Calu3 (cell line): Measurements from ENCODE around the gene GRIA4. TPM values are rescaled to one million over a fixed set of nuclear protein-coding genes. Genes with fewer than 3 reads are reported as not detected.

Experiments used
- Bru-seq: library from RNA; stranded (reverse); fragments of 400-500 nt; gene quantifications from one replicate; lab custom pipeline; 2021; lab: Mats Ljungman, UMichigan
- BruChase-seq, 2 experiments: library from RNA; stranded (reverse); fragments of 400-500 nt; gene quantifications; one replicate each; lab custom pipeline; 2021; lab: Mats Ljungman, UMichigan
- BruUV-seq: library from RNA; stranded (reverse); fragments of 400-500 nt; replicated peaks from 2 replicates; lab custom pipeline; 2021; lab: Mats Ljungman, UMichigan
- CTCF ChIA-PET: fragments of 300-600 bp; sonication (Branson Sonifier 250); formaldehyde crosslinking; loops from one replicate; lab custom pipeline; 2022; ENCODE audit warnings: antibody characterized with exemption; lab: Charles Lee
- DNase-seq: peaks from one replicate; pipeline ENCODE4 v3.0.0; 2022
- H3K27ac Mint-ChIP-seq: one replicate; pipeline ENCODE4 v1.8.0; 2022; ENCODE audit warnings: mixed read lengths; ENCODE audit not compliant: unreplicated experiment
- H3K27me3 Mint-ChIP-seq: one replicate; pipeline ENCODE4 v1.8.0; 2022; ENCODE audit warnings: mixed read lengths; ENCODE audit not compliant: unreplicated experiment
- H3K36me3 Mint-ChIP-seq: one replicate; pipeline ENCODE4 v1.8.0; 2022; ENCODE audit warnings: mild to moderate bottlenecking, moderate library complexity, mixed read lengths; ENCODE audit not compliant: insufficient read depth, unreplicated experiment
- H3K4me1 Mint-ChIP-seq: one replicate; pipeline ENCODE4 v1.8.0; 2022; ENCODE audit warnings: mild to moderate bottlenecking, low read depth, mixed read lengths; ENCODE audit not compliant: unreplicated experiment
- H3K4me3 Mint-ChIP-seq: one replicate; pipeline ENCODE4 v1.8.0; 2022; ENCODE audit warnings: mild to moderate bottlenecking, low read depth, moderate library complexity, mixed read lengths; ENCODE audit not compliant: unreplicated experiment
- H3K9me3 Mint-ChIP-seq: one replicate; pipeline ENCODE4 v1.8.0; 2022; ENCODE audit warnings: low read depth, mixed read lengths; ENCODE audit not compliant: unreplicated experiment
- intact Hi-C: fragments of 100-400 bp; cut with micrococcal nuclease; formaldehyde crosslinking; loops from one replicate; pipeline ENCODE4 v1.10.0; 2022; ENCODE audit not compliant: unreplicated experiment
- long read RNA-seq: library from polyadenylated mRNA; stranded (forward); transcript quantifications from one replicate; pipeline ENCODE4 v2.0.0, GENCODE V29; 2022
- total RNA-seq: library from RNA; stranded (reverse); gene quantifications from 2 replicates; pipeline ENCODE4 v1.2.3, GENCODE V29; 2022
- TF ChIP-seq, protein P1 (sequence below): fragments of 200-600 bp; IDR thresholded peaks from one replicate; pipeline ENCODE4 v1.8.0; 2022; ENCODE audit warnings: antibody characterized with exemption; ENCODE audit not compliant: unreplicated experiment

Gene GRIA4
- total RNA-seq = not detected in 2 replicates
- not detected for Bru-seq, nascent RNA
- BruChase-seq, experiment 1, labeled RNA remaining after a 6-hour chase = percentile 0 among the genes with signal in this experiment
- not detected for BruChase-seq, experiment 2, labeled RNA remaining after a 2-hour chase
- long read RNA-seq = 0 reads

DNA sequence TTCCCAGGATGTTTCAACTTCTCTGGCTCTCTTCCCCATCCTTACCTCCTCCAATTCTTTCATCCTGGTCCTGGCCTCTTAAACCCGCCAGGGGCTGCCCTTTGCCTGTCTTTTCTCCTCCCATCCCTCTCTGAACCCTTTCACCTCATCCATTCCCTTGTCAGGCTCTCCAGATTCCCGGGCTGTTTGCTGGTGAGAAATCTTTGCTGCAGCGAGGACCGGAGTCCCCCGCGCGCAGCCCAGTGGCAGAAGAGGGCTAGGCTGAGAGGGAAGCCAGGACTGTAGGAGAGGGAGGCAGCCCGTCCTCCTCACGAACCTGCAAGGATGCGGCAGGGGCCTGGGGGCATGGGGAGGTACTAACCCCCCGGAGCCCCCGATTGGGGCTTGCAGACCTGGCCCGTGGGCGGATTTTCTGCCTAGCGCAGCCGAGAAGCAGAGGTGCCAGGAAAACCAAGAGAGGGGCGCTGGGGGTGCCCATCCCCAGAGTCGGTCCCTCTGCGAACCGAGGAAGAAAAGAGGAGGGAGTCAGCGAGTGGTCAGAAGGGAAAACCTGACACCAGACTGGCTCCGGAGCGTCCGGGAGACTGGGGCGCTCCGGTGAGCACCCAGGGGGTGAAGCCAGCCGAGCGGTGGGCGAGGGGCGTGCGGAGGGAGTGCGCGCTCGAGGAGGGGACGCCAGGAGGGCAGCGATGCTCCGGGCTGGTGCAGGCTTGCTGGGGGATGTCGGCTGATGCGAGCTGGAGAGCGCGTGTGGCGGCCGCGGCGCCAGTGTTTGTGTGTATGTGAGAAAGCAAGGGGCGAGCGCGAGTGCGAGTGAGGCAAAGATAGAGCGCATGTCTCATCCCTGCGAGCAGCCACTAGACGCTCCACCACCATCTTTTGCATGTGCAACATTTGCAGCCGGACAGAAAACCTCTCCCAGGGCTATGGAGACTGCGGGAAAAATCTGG, at the start of gene GRIA4:
Gene GRIA4, plus strand, starts transcription at position 242 of the 950 bp plus-strand sequence. CDS start 925 bp downstream, outside the sequence.
- no peaks in the 10 kb centered on the region for H3K36me3 Mint-ChIP-seq
- H3K9me3 Mint-ChIP-seq = no peaks in the 10 kb centered on the region
- H3K27ac Mint-ChIP-seq = no peak within 1 kb of the TSS
- CTCF ChIA-PET = no interaction called here
- BruUV-seq = no TSS peak
- H3K4me1 Mint-ChIP-seq = peaks cover 12% of the 10 kb centered on the region
- TF ChIP-seq, protein P1, sequence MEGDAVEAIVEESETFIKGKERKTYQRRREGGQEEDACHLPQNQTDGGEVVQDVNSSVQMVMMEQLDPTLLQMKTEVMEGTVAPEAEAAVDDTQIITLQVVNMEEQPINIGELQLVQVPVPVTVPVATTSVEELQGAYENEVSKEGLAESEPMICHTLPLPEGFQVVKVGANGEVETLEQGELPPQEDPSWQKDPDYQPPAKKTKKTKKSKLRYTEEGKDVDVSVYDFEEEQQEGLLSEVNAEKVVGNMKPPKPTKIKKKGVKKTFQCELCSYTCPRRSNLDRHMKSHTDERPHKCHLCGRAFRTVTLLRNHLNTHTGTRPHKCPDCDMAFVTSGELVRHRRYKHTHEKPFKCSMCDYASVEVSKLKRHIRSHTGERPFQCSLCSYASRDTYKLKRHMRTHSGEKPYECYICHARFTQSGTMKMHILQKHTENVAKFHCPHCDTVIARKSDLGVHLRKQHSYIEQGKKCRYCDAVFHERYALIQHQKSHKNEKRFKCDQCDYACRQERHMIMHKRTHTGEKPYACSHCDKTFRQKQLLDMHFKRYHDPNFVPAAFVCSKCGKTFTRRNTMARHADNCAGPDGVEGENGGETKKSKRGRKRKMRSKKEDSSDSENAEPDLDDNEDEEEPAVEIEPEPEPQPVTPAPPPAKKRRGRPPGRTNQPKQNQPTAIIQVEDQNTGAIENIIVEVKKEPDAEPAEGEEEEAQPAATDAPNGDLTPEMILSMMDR = no peak
- no peaks in the 10 kb centered on the region for H3K27me3 Mint-ChIP-seq
- intact Hi-C loops = no loop called here
- DNase-seq = no peak
- H3K4me3 Mint-ChIP-seq = peak within 1 kb of the TSS; percentile 40

DNA sequence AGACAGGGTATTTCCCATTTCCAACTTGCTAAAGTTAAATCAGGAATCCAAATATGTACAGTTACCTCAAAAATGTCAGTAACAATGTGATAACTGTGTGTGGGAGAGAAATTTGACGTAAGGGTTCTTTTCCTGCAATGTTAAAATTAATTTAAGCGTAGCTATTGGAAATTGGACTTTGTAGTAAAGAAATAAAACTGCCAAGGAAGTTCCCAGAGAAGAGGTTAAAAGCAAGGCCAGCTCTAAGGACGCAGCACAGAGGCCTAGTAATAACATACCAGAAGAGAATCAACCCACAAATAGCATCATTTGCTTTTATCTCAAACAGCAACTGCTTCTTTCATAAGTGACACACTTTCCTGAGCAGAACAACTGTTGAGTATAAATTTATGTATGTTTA, 36.8 kb upstream of the GRIA4 start:
- Mint-ChIP-seq H3K4me3 (no peak overlapping the region), H3K4me1 (no peaks in the 10 kb centered on the region), H3K9me3 (no peaks in the 10 kb centered on the region), H3K27ac (no peak overlapping the region), H3K36me3 (no peaks in the 10 kb centered on the region), H3K27me3 (no peaks in the 10 kb centered on the region)
- no TSS peak for BruUV-seq
- TF ChIP-seq, protein P1 = no peak
- intact Hi-C loops = no loop called here
- DNase-seq = no peak
- CTCF ChIA-PET = no interaction called here

DNA sequence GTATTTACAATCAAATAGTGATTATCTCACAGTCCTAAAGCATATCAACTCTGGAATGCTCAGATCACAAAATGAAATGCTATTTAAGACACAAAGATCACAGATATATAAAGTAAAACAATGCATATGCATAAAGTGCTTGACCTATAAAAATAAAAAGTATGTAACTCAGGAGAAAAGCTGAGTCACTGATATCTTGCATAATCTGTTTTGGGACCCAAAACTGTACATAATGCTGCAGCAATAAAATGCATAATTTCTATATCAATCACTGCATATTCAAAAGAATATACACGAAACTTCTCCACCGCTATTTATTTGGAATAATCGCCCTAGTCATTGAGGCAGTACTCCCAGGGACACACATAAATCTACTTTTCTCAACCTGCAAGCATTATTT, 34.9 kb upstream of the GRIA4 start:
- Mint-ChIP-seq H3K27ac (no peak overlapping the region), H3K4me3 (no peak overlapping the region), H3K9me3 (no peaks in the 10 kb centered on the region), H3K27me3 (no peaks in the 10 kb centered on the region), H3K4me1 (no peaks in the 10 kb centered on the region), H3K36me3 (no peaks in the 10 kb centered on the region)
- no peak for DNase-seq
- CTCF ChIA-PET = no interaction called here
- TF ChIP-seq, protein P1 = no peak
- no TSS peak for BruUV-seq
- intact Hi-C loops = no loop called here

- Mint-ChIP-seq H3K4me1 (no peaks in the 10 kb centered on the region), H3K27ac (no peak overlapping the region), H3K4me3 (no peak overlapping the region), H3K9me3 (no peaks in the 10 kb centered on the region), H3K36me3 (no peaks in the 10 kb centered on the region), H3K27me3 (no peaks in the 10 kb centered on the region)
- CTCF ChIA-PET = no interaction called here
- no TSS peak for BruUV-seq
- intact Hi-C loops = no loop called here
- TF ChIP-seq, protein P1 = no peak
- no peak for DNase-seq
Measured at GRCh38 chr11:105577641-105578040, 32.2 kb upstream of the GRIA4 start.
